ENCODE measurements around the gene ACTC1.
"Not testable (repeated sequence)": the region's sequence is repeated elsewhere in the genome, so short reads cannot be mapped to it uniquely, and the experiment has no call there.

Gene ACTC1

DNA sequence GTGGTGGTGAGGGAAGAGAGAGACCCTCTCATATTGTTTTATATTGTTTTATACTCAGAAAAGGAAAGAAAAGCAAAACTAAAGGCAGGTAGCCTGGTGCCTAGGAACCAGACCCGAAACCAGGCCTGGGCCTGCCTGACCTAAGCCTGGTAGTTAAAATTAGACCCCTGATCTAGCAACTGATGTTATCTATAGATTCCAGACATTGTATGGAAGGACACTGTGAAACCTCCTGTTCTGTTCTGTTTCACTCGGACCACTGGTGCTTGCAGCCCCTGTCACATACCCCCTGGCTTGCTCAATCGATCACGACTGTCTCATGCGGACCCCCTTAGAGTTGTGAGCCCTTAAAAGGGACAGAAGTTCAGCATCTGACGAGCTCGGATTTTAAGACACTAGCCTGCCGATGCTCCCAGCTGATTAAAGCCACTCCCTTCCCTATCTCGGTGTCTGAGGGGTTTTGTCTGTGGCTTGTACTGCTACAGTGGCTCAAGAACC, 17.6 kb upstream of the ACTC1 start:
- not testable (repeated sequence) for H3K27me3 ChIP-seq (ENCODE audit: control insufficient read depth in 1 of 2, insufficient read depth in 2 of 2, low read length in 2 of 2); H3K4me3 ChIP-seq (ENCODE audit: low read length in 2 of 2); H3K9me3 ChIP-seq (ENCODE audit: control insufficient read depth in 2 of 2, low read length in 2 of 2); H3K4me1 ChIP-seq (ENCODE audit: control insufficient read depth, insufficient read depth, low read length); H3K27ac ChIP-seq (ENCODE audit: low read length); H3K9ac ChIP-seq (ENCODE audit: low read length in 2 of 2); H3K36me3 ChIP-seq (ENCODE audit: control insufficient read depth in 2 of 2, insufficient read depth in 2 of 2, low read length in 2 of 2)

DNA sequence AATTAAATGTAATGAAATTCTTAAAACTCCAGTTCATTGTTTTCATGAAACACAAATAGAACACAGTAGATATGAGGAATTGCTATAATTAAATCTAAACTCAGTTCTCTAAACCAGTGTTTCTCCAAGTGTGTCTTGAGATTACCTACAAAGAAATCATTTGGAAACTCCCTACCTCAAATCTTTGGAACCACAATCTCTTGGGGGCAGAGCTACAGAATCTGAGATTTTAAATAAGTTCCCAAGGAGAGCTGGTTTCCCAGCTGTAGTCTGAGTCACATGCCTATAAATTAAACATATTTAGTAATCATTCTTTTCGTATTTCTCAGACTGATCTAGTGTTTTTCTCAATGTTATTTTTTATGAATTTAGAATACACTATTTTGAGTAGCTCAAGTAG, 17.0 kb upstream of the ACTC1 start:
- Histone ChIP-seq H3K4me1 (ENCODE audit: control insufficient read depth, insufficient read depth, low read length) (peaks cover 4% of the 10 kb centered on the region), H3K27ac (ENCODE audit: low read length) (no peak overlapping the region), H3K9ac (ENCODE audit: low read length in 2 of 2) (no peak overlapping the region), H3K36me3 (ENCODE audit: control insufficient read depth in 2 of 2, insufficient read depth in 2 of 2, low read length in 2 of 2) (no peaks in the 10 kb centered on the region), H3K27me3 (ENCODE audit: control insufficient read depth in 1 of 2, insufficient read depth in 2 of 2, low read length in 2 of 2) (no peaks in the 10 kb centered on the region), H3K9me3 (ENCODE audit: control insufficient read depth in 2 of 2, low read length in 2 of 2) (no peaks in the 10 kb centered on the region), H3K4me3 (ENCODE audit: low read length in 2 of 2) (no peak overlapping the region)

DNA sequence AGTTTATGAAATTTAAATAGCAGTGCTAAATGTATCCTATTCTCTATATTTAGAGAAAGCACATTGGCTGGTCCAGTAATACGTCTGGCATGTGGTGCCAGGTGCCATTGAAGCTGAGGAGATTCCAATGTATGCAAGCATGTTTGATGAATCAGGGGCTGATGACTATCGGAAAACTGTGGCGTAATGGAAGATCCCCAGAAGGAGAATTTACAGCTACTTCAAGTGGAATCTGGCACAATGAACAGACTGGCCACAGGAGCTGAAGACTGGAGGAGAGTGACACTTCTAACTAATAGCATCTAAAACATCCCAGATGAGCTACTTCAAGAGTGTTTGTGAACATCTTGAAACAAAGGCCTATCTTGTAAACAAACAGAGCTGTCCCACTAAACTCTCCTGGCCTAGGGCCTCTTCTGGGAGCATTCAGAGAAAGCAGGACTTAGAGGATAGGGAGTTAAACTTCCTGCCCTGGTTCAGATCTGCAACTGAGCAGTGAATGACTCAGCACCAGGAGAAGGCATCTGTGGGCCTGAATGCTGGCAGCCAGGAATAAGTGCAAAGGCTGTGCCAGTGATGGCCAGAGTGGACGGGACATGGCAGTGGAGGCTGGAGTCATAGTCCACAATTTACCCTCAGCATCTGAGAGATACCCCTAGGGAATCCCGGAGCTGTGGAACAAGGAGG, 15.2 kb upstream of the ACTC1 start:
- Histone ChIP-seq H3K4me1 (ENCODE audit: control insufficient read depth, insufficient read depth, low read length) (peaks cover 4% of the 10 kb centered on the region), H3K36me3 (ENCODE audit: control insufficient read depth in 2 of 2, insufficient read depth in 2 of 2, low read length in 2 of 2) (no peaks in the 10 kb centered on the region), H3K9ac (ENCODE audit: low read length in 2 of 2) (no peak overlapping the region), H3K9me3 (ENCODE audit: control insufficient read depth in 2 of 2, low read length in 2 of 2) (no peaks in the 10 kb centered on the region), H3K27me3 (ENCODE audit: control insufficient read depth in 1 of 2, insufficient read depth in 2 of 2, low read length in 2 of 2) (no peaks in the 10 kb centered on the region), H3K27ac (ENCODE audit: low read length) (no peak overlapping the region), H3K4me3 (ENCODE audit: low read length in 2 of 2) (no peak overlapping the region)

DNA sequence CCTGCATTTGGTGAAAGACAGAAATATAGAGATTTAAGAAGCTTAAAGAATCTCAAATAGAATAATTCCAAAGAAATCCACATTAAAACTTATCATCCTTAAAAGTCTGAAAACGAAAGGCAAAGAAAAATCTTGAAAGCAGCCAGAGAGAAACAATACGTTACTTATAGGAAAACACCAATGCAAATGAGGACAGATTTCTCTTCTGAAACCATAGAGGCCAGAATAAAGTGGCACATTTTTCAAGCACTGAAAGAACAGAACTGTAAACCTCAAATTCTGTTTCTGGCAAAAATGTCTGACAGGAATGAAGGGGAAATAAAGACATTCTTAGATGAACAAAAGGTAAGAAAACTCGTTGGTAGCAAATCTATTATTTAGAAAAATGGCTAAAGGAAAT, 13.8 kb upstream of the ACTC1 start:
- no peak overlapping the region for H3K9ac ChIP-seq (ENCODE audit: low read length in 2 of 2)
- H3K9me3 ChIP-seq (ENCODE audit: control insufficient read depth in 2 of 2, low read length in 2 of 2): no peaks in the 10 kb centered on the region
- H3K27ac ChIP-seq (ENCODE audit: low read length): no peak overlapping the region
- H3K4me3 ChIP-seq (ENCODE audit: low read length in 2 of 2): no peak overlapping the region
- H3K36me3 ChIP-seq (ENCODE audit: control insufficient read depth in 2 of 2, insufficient read depth in 2 of 2, low read length in 2 of 2): no peaks in the 10 kb centered on the region
- H3K27me3 ChIP-seq (ENCODE audit: control insufficient read depth in 1 of 2, insufficient read depth in 2 of 2, low read length in 2 of 2): no peaks in the 10 kb centered on the region
- H3K4me1 ChIP-seq (ENCODE audit: control insufficient read depth, insufficient read depth, low read length): peaks cover 4% of the 10 kb centered on the region

DNA sequence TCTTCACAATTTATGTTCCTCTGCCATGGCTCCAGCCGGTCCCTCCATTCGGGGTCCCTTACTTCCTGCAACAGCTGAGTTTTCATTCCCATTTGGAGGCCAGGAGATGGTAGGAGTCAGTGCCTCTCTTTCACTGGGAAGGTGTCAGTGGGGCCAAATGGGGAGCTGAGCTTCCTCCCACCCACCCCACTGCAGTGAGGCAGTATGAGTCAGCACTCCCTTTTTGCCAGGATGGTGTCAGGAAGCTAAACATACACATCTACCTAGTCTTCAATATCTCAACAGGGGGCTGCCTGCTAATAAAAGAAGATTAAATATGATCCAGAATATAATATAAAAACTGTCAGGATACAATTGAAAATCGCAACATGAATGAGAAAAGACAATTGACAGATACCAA, 12.7 kb upstream of the ACTC1 start:
- no peaks in the 10 kb centered on the region for H3K36me3 ChIP-seq (ENCODE audit: control insufficient read depth in 2 of 2, insufficient read depth in 2 of 2, low read length in 2 of 2)
- no peak overlapping the region for H3K9ac ChIP-seq (ENCODE audit: low read length in 2 of 2)
- H3K4me3 ChIP-seq (ENCODE audit: low read length in 2 of 2): no peak overlapping the region
- no peaks in the 10 kb centered on the region for H3K27me3 ChIP-seq (ENCODE audit: control insufficient read depth in 1 of 2, insufficient read depth in 2 of 2, low read length in 2 of 2)
- no peak overlapping the region for H3K27ac ChIP-seq (ENCODE audit: low read length)
- no peaks in the 10 kb centered on the region for H3K9me3 ChIP-seq (ENCODE audit: control insufficient read depth in 2 of 2, low read length in 2 of 2)
- peaks cover 4% of the 10 kb centered on the region for H3K4me1 ChIP-seq (ENCODE audit: control insufficient read depth, insufficient read depth, low read length)

DNA sequence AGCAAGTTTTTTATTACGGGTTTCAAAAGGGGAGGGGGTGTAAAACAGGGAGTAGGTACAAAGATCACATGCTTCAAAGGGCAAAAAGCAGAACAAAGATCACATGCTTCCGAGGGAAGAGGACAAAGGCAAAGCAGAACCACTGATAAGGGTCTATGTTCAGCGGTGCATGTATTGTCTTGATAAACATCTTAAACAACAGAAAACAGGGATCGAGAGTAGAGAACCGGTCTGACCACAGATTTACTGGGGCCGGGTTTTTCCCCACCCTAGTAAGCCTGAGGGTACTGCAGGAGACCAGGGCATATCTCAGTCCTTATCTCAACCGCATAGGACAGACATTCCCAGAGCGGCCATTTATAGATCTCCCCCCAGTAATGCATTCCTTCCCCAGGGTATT, 11.9 kb upstream of the ACTC1 start:
- not testable (repeated sequence) for H3K36me3 ChIP-seq (ENCODE audit: control insufficient read depth in 2 of 2, insufficient read depth in 2 of 2, low read length in 2 of 2); H3K27me3 ChIP-seq (ENCODE audit: control insufficient read depth in 1 of 2, insufficient read depth in 2 of 2, low read length in 2 of 2); H3K9me3 ChIP-seq (ENCODE audit: control insufficient read depth in 2 of 2, low read length in 2 of 2); H3K27ac ChIP-seq (ENCODE audit: low read length); H3K9ac ChIP-seq (ENCODE audit: low read length in 2 of 2); H3K4me1 ChIP-seq (ENCODE audit: control insufficient read depth, insufficient read depth, low read length); H3K4me3 ChIP-seq (ENCODE audit: low read length in 2 of 2)

DNA sequence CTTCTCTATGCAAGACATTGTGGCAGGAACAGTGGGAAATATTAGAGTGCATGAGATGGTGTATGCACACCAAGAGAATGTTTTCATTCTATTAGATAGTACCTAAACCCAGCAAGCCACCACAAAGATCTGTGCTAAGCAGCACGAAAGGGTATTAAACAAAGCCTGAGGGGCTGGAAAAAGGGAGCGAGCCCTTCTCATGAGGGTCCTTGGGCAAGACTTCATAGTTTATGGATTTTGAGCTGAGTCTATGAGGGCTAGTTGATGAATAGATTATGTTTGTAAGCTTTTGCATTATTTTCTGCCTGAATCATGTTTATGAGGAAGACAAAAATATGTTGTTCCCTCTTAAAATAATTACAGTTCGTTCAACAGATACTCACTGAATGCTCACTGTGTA, 9.4 kb upstream of the ACTC1 start:
- Histone ChIP-seq H3K4me3 (ENCODE audit: low read length in 2 of 2) (no peak overlapping the region), H3K27ac (ENCODE audit: low read length) (no peak overlapping the region), H3K27me3 (ENCODE audit: control insufficient read depth in 1 of 2, insufficient read depth in 2 of 2, low read length in 2 of 2) (no peaks in the 10 kb centered on the region), H3K9ac (ENCODE audit: low read length in 2 of 2) (no peak overlapping the region), H3K4me1 (ENCODE audit: control insufficient read depth, insufficient read depth, low read length) (no peaks in the 10 kb centered on the region), H3K9me3 (ENCODE audit: control insufficient read depth in 2 of 2, low read length in 2 of 2) (no peaks in the 10 kb centered on the region), H3K36me3 (ENCODE audit: control insufficient read depth in 2 of 2, insufficient read depth in 2 of 2, low read length in 2 of 2) (no peaks in the 10 kb centered on the region)

DNA sequence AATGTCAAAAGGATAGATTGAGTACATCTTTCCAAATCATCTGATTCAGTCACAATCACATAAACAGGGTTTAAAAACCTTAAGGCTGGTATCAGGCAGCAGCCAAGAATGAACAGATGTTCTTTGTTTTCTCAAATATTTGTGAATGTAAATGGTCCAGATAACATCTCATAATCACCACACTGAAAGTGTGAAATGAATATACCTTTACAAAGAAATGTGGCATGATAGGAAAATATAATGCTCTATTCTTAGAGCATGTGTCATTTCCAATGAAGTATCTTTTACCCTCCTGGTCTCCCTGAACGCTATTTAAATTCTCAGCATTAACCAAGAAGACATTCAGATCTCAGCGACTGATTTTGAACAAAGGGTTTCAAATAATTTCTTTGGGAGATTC, 8.8 kb upstream of the ACTC1 start:
- Histone ChIP-seq H3K9me3 (ENCODE audit: control insufficient read depth in 2 of 2, low read length in 2 of 2) (no peaks in the 10 kb centered on the region), H3K27ac (ENCODE audit: low read length) (no peak overlapping the region), H3K36me3 (ENCODE audit: control insufficient read depth in 2 of 2, insufficient read depth in 2 of 2, low read length in 2 of 2) (no peaks in the 10 kb centered on the region), H3K9ac (ENCODE audit: low read length in 2 of 2) (no peak overlapping the region), H3K4me1 (ENCODE audit: control insufficient read depth, insufficient read depth, low read length) (peaks cover 5% of the 10 kb centered on the region), H3K4me3 (ENCODE audit: low read length in 2 of 2) (no peak overlapping the region), H3K27me3 (ENCODE audit: control insufficient read depth in 1 of 2, insufficient read depth in 2 of 2, low read length in 2 of 2) (no peaks in the 10 kb centered on the region)

DNA sequence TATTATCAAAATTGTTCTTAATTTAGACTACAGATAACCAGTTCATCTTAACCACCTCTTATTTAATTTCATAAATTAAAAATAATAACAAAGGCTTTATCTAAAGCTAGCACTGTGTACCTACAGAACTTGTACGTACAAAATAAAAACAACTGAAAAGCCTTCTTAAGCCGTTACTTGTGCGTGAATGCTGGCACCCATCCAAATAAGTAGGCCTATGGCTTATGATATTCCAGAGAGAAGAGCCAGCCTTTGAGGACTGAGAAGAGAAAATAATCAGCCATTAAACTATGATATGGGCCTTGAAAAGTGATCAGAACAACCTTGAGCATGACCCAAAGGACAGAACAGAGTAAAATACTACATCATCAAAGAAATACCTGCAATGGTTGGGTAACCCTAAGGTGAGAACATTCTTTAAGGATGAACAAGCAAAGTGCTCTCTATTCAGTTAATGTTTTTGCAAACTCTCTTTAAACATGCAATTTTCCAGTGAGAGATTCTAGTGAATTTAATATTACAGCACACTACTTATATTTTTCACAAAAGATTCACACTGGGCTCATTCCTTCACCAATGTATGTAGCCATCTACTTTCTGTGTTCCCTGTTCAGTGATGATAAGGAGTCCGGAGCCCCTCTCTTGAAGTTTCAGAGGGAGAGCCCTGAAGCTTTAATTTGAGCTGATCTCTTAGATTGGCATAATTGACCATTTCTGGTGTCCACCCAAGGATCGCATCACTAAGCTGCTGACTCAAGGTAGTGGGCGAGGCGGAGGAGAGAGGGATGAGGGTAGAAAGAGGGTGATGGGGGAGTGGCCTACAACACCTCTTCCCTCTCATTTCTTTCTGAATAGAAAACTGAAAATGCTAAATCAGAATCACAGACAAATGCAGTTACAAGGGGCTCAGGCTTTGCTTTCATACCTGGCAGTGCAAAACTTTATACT, 7.7 kb upstream of the ACTC1 start:
- H3K27ac ChIP-seq (ENCODE audit: low read length): no peak overlapping the region
- H3K9me3 ChIP-seq (ENCODE audit: control insufficient read depth in 2 of 2, low read length in 2 of 2): no peaks in the 10 kb centered on the region
- peaks cover 10% of the 10 kb centered on the region for H3K4me1 ChIP-seq (ENCODE audit: control insufficient read depth, insufficient read depth, low read length)
- no peak overlapping the region for H3K9ac ChIP-seq (ENCODE audit: low read length in 2 of 2)
- H3K27me3 ChIP-seq (ENCODE audit: control insufficient read depth in 1 of 2, insufficient read depth in 2 of 2, low read length in 2 of 2): no peaks in the 10 kb centered on the region
- H3K36me3 ChIP-seq (ENCODE audit: control insufficient read depth in 2 of 2, insufficient read depth in 2 of 2, low read length in 2 of 2): no peaks in the 10 kb centered on the region
- no peak overlapping the region for H3K4me3 ChIP-seq (ENCODE audit: low read length in 2 of 2)

DNA sequence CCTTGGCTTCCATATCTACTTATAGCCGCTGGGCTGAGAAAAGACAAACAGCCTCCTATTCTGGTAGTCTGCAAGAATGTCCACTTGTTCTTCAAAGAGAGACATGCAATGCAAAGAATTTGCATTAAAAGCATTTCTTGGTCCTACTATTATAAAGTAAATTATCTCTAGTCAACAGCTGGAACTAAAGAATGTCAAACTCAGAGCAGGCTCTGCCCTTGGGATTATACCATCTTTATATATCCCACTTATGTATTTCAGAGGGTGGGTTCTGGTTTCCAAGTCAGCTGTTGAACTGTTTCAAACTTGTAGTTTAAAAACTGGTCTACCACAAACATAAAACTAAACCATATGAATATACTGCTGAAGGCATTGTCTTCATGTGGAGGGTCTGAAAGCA, 7.0 kb upstream of the ACTC1 start:
- Histone ChIP-seq H3K36me3 (ENCODE audit: control insufficient read depth in 2 of 2, insufficient read depth in 2 of 2, low read length in 2 of 2) (no peaks in the 10 kb centered on the region), H3K9me3 (ENCODE audit: control insufficient read depth in 2 of 2, low read length in 2 of 2) (no peaks in the 10 kb centered on the region), H3K27ac (ENCODE audit: low read length) (no peak overlapping the region), H3K27me3 (ENCODE audit: control insufficient read depth in 1 of 2, insufficient read depth in 2 of 2, low read length in 2 of 2) (no peaks in the 10 kb centered on the region), H3K4me3 (ENCODE audit: low read length in 2 of 2) (no peak overlapping the region), H3K9ac (ENCODE audit: low read length in 2 of 2) (no peak overlapping the region), H3K4me1 (ENCODE audit: control insufficient read depth, insufficient read depth, low read length) (peaks cover 10% of the 10 kb centered on the region)

All from stomach smooth muscle (tissue), 2 donors.